ENCODE measurements around the gene SLC38A8. TPM values are rescaled to one million over a fixed set of nuclear protein-coding genes. Genes with fewer than 3 reads are reported as not detected.
A peak's percentile ranks its signal among the peaks of the same experiment; 100 is the strongest.

SLC38A8 gene
- total RNA-seq, 1 experiment from 2014 or later, result 0.35 TPM

GRCh38 chr16:84080813-84081212 is 38.2 kb upstream of the SLC38A8 start:
- peak overlapping the region in 2 of 3 experiments; percentile 6 to 51; a peak in 1 of 7 replicates for H3K27ac Mint-ChIP-seq
- no peaks in the 10 kb centered on the region for H4K20me1 ChIP-seq (ENCODE audit: control insufficient read depth, insufficient read depth, insufficient read length)
- no peak overlapping the region for H2BK5ac ChIP-seq (ENCODE audit: insufficient read length, low read length)

More at GRCh38 chr16:84080813-84081212, 38.2 kb upstream of the SLC38A8 start:
- peaks cover 10 to 58% (median 37%) of the 10 kb centered on the region in 3 experiments; a peak in 6 of 7 replicates for H3K36me3 Mint-ChIP-seq (ENCODE audit: insufficient read depth in 1 of 3, low read depth in 3 of 3)
- WGBS (ENCODE audit: extremely low coverage, insufficient read length, low lambda C conversion rate), result no CpG with 5 or more reads among the region's 6 CpGs
- Histone ChIP-seq H4K8ac (replicated peaks; ENCODE audit: insufficient read length, low read depth, low read length) (no peak overlapping the region), H3K18ac (ENCODE audit: insufficient read length, low read depth, low read length) (no peak overlapping the region), H3K27ac (ENCODE audit: insufficient read length, low read depth, low read length) (no peak overlapping the region), H3K79me2 (ENCODE audit: insufficient read depth, low read length) (no peaks in the 10 kb centered on the region), H3K9me3 (ENCODE audit: control insufficient read depth, low read depth, low read length) (no peaks in the 10 kb centered on the region), H2AK5ac (ENCODE audit: insufficient read length, low read length) (no peak overlapping the region), H2AFZ (ENCODE audit: low read length) (no peak overlapping the region), H3K4me2 (ENCODE audit: insufficient read depth, insufficient read length, low read length) (no peak overlapping the region), H4K91ac (ENCODE audit: insufficient read length, low read depth, low read length) (no peak overlapping the region), H3K14ac (ENCODE audit: insufficient read depth, low read length) (no peak overlapping the region), H2BK15ac (ENCODE audit: low read depth, low read length) (no peak overlapping the region), H2BK20ac (ENCODE audit: low read depth, low read length, poor library complexity, severe bottlenecking) (no peak overlapping the region), H3K4ac (ENCODE audit: low read depth, low read length) (no peak overlapping the region), H2BK12ac (ENCODE audit: insufficient read length, low read depth, low read length) (no peak overlapping the region), H3K23me2 (ENCODE audit: insufficient read length, low read depth, low read length, poor library complexity, severe bottlenecking) (no peaks in the 10 kb centered on the region), H3K9ac (ENCODE audit: extremely low read depth, insufficient read length, low read length) (no peak overlapping the region), H3K27me3 (ENCODE audit: insufficient read depth, low read length) (no peaks in the 10 kb centered on the region), H4K5ac (ENCODE audit: insufficient read length, low read depth, low read length) (no peak overlapping the region), H3T11ph (ENCODE audit: low read length) (no peak overlapping the region), H2BK120ac (ENCODE audit: low read depth, low read length, poor library complexity, severe bottlenecking) (no peak overlapping the region), H3K23ac (ENCODE audit: insufficient read length, low read depth, low read length) (no peak overlapping the region), H3K4me1 (ENCODE audit: insufficient read depth, low read length) (no peaks in the 10 kb centered on the region), H3K79me1 (ENCODE audit: insufficient read depth, low read depth, low read length, poor library complexity, severe bottlenecking) (no peaks in the 10 kb centered on the region), H3K56ac (ENCODE audit: insufficient read length, low read depth, low read length) (no peak overlapping the region)
- H3K27me3 Mint-ChIP-seq (ENCODE audit: low read depth), result no peaks in the 10 kb centered on the region
- TF ChIP-seq CTCF (conservative IDR thresholded peaks at IDR 0.05), result no peak
- DNase-seq, result no peak
- no peaks in the 10 kb centered on the region for H3K4me1 Mint-ChIP-seq
- H3K4me3 Mint-ChIP-seq, result no peak overlapping the region
- no peaks in the 10 kb centered on the region for H3K9me3 Mint-ChIP-seq
